Activated CD8-positive, alpha-beta memory T cell treated with anti-CD3 and anti-CD28 coated beads, Interleukin-2, amount 50 U/mL, for 48 hours (primary cell): Measurements from ENCODE around the gene KCNQ1OT1.

Source experiments
- DNase-seq: peaks from one replicate; pipeline ENCODE4 v3.0.0-alpha.2; 2020

Gene KCNQ1OT1

DNA sequence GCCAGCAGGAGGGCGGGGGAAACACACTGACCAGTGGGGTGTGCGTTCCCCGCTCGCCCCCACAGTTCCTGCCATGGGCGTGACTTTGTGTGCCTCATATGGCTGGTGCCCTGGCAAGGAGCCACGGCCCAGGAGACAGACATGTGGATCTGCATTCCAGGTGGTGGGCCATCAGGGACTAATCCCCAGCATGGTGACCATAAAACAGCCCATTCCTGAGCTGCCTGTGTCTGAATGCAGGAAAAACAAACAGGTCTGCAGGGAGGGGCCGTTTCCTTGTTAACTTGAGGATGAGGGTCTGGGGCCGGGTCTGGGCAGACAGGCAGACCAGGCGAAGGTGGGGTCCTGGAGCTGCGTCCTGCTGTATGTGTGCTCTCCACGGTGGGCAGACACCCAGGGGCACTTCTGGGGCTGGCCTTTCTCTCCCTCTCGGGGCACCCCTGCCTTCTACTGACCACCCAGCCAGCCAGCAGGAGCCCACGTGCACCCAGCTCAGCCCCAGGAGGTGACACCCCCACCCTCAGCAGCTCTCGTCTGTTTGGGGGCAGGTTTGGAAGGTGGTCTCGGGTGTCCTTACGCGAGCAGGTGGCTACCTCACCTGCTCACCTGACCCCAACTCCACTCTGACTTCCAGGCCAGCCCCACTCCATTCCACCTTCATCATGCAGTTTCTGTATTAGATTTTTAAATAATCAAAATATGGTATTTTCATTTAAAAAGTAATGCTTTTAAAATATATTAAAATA is 120.3 kb downstream of the KCNQ1OT1 start:
- no peak for DNase-seq

DNA sequence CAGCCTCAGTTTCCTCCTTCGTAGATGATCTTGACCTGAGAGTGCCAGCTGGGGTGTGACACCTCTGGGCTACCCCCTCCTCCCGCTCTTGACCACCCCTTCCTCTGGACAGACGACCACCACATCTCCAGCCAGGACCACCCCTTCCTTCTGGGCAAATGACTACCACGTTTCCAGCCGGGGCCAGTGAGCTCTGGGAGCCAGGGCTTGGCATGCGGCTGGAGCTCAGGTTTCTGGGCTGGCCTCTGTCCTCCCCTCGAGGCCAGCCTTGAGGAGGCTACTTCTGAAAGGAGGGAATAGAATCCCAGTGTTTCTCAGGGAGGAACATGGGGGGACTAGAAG is 120.9 kb downstream of the KCNQ1OT1 start:
- DNase-seq: no peak

DNA sequence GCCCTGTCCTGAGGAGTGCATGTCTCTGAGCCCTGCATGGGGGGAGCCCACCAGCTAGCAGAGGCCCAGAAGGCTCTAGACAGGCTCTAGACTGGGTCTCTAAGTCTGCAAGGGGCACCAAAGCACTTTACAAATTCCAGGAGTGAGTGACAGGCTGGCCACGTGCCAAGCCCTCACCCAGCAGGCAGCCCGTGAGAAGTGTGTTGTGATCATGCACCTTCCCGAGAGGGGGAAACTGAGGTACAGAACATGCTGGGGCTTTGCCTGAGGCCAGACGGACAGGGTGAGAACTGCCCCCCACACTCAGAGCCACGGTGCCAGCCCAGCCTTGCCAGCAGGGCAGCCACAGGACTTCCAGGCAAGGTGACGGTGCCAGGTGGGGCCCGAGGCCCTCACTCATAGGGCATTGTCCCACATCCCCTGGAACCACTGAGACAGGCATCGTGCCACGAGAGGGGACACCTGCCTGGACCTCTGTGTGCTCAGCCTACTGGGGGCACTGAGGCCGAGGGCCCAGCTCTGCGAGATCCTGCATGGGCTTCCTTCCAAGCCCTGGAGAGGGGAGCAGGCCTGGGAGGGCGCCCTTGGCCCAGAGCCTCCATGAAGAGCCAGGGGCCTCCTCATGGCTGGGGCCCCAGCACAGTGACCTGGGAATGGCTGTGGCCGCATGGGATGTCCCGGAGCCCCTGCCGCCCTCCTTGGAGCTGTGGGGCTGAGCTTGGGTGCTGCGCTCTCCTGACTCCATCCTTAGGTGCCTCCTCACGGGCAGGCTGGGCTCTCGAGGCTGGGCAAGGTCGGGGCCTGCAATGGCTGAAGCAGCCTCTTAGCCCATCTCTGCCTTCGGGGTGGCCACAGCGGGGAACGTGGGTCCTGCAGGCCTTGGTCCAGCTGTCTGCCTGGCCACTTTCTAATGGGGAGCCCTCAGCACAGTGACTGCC is 121.5 kb downstream of the KCNQ1OT1 start:
- no peak for DNase-seq

DNA sequence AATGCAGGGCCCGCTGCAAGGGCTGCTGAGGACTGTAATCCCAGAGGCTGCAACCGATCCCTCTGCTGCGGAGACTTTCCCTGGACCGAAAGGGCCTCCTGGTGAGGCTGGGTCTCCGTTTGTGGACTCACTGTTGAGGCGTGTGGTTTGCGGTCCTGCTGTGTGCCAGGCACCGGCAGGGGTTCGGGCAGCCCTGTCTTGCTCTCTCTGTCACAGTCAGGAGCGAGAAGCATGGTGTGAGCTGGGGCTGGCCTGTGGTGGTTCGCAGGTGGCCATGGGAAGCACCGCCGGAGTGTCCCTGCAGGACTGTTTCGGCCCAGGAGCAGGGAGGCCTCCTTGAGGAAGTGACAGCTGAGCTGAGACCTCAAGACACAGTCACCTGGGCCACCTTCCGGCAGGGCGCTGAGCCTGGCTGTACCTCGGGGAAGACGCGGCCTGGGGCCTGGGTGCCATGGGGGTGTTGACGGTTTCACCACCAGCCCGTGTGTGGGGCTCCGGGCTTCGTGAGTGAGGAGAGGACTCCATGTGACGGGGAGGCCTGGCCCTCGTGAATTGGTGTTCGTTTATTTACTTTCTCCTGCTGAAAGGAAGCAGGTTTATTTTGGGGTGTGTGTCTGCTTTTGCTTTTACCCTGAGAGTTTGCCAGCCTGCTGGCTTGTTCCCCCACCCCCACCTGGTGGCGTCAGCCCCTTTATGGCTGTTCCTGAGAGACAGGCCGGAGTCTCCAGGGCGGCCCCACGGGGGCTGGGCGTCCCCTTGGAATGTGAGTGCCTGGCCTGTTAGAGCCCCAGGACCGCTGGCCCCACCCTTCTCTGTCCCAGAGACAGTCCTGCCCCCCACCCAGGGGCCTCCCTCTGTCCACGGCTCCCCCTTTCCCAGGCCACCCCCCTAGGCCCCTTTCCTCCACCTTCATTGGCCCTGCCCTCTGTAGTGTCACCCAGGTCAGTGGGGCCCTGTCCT is 122.5 kb downstream of the KCNQ1OT1 start:
- DNase-seq: no peak

DNA sequence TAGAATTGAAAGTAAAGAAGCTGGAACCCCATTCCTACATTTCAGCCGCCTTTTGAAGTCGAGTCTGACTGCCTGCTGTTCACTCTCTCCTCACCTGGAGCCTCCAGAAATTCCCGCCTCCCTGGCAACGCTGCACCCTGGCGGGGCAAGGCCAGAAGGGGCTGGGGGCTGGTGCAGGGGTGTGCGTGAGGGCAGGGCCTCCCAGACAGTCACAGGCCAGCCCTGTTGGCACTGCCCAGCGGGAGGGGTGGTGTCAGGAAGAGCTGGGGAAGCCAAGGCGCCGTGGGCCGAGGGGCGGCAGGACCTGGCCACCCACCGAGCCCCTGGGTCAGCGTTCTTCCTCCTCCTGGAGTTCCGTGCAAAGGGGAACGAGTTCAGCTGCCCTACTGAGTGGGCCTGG is 123.2 kb downstream of the KCNQ1OT1 start:
- DNase-seq: no peak

DNA sequence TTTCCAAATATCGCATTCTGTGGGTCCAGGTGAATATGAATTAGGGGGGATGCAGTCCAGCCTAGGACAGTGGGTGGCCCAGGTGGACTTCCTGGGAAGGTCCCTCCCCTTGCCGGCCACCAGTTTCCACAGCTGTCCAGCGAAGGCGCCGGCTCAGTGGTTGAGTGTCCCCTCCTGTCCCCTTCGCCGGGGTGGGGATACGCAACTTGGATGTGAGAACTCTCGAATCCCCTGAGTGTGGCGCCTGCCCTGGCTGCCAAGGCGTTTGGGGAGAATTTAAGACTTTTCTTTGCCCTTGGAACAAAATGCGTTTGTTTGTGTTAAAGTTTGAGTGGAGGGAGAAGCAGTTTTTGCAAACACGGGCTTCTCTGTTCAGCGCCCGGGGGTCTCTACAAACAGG is 123.7 kb downstream of the KCNQ1OT1 start:
- no peak for DNase-seq

DNA sequence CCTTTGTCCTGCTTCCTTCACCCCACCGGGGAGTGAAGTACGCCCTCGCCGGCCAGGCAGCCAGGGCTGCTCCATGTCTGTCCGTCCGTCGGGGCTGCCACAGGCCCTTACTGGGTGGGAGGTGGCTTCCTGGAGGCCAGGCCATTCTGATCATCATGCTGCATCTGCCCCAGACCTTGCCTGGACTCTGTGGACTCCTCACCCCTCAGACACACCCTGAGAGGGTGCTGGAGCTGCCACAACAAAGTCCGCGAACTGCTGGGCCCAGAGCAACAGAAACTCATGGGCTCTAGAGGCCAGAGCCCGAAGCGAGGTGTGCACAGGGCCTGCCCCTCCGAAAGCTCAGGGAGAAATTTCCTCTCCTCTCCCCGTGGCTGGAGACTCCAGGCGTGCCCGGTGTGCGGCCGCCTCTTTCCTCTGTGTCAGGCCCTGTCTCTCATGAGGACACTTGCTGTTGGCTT is 124.2 kb downstream of the KCNQ1OT1 start:
- no peak for DNase-seq

- DNase-seq: no peak
Observed at GRCh38 chr11:2574553-2575535, 125.0 kb downstream of the KCNQ1OT1 start.

GRCh38 chr11:2574043-2574552 is 125.7 kb downstream of the KCNQ1OT1 start:
- no peak for DNase-seq

DNA sequence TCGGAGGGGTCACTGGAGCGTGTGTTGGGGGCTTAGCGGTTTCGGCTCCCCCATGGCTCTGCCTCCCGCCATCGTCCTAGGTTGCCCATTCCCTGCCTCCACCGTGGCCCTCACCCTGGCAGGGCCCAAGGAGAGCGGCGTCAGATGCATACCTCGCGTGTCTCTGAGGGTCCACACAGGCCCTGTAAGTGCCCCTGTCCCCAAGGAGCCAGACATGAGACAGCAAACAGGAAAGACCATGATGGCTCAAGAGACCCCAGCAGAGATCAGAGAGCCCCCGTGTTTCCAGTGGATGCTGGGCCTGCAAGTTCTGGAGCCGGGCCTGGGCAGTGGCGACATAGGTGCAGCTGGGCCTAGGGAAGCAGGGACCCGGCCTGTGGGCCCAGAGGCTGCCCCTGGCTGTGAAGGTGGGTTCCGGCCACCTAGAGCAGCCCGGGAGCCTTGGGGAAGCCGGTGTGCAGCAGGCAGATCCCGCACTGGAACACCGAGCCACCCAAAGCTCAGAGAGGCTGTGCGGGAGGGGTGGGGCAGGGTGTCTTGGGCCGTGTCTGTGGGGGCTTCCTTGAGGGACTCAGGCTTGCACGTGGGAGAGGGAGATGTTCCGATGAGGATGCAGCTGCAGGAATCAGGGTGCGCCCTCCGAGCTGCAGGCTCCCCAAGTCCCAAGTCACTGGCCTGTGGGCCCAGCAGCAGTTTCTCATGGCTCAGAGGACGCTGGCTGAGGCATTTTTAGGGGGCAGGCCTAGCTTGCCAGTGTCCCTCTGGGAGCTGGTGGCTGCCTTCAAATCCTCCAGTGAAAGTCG is 126.4 kb downstream of the KCNQ1OT1 start:
- no peak for DNase-seq

DNA sequence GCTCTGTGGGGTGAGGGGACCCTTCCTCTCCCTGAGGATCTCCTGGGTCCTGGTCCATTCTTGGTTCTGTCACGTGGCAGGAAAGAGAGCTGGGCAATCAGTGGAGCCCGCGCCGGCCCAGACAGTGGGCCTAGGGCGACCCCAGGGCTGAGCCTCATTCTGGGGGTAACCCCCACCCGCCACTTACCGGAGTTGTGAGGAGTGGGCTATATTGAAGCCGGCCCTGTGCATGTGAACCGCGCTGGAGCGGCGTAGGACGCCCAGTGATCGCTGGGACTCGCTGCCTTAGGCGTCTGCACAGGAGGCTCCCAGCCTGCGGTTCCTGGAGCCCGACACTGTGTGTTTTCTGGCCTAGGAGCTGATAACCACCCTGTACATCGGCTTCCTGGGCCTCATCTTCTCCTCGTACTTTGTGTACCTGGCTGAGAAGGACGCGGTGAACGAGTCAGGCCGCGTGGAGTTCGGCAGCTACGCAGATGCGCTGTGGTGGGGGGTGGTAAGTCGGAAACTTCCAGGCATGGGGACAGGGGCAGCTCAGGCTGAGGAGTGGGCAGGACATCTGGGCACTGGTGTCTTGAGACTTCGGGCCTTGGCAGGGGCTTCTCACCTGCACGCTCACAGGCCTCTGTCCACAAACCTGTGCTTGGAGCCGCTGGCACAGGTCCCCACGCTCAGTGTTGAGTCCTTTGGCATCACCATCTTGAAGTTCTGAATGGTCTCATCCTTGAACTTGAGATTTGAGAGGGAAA is 127.1 kb downstream of the KCNQ1OT1 start:
- DNase-seq: no peak

DNA sequence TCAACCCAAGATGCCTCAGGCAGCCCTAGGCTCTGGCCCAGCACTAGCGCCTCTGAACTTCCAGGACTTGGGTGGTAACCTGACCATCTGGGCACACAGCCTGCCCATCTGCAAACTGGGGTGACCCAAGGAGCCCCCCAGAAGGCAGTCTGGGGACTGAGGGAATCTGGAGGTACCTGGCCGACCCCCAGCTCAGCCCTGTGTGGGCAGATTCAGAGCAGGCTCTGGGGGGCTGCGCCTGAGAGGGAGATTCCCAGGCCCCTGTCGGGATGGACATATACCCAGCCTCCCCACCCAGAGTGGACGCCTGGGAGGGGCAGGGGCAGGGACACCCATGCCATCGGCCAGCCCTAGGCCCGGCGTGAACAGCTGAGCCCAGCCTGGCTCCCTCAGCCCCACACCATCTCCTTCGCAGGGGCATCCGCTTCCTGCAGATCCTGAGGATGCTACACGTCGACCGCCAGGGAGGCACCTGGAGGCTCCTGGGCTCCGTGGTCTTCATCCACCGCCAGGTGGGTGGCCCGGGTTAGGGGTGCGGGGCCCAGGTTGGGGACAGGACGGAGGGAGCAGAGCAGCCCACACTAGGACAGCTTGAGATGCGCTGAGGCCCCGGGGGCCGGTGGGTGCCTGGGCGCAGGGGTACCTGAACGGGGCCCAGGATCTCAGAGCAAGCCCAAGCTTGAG is 128.1 kb downstream of the KCNQ1OT1 start:
- no peak for DNase-seq

DNA sequence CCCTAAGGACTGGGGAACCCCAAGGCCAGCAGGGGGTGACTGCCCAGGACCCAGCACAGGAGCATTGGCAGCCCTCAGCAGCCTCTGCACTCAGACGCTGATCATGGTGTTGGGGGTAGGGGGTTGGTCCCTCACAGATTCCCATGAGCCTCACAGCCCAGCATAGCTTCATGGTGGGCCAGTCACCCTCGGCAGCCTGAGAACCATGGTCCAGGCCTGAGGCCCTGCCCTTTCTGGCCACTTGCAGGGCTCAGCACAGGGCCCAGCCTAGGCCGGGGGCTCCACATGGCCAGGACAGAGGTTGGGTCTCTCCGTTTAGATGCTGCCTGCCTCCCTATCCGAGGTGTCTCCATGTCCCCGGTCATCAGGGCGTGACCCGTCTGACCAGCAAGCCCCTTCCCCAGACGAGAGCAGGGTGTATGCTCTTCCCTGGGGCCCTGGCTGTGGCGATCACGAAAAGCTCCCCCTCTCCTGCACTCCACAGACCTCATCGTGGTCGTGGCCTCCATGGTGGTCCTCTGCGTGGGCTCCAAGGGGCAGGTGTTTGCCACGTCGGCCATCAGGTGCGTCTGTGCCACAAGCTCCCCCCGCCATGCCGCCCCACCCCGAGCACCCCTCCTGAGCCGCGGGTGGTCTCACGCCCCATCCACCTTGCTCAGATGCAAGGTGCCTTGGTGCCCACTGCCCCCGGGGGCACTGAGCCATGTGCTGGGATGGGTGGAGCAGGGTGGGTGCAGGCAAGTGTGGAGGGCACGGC is 128.8 kb downstream of the KCNQ1OT1 start:
- no peak for DNase-seq

DNA sequence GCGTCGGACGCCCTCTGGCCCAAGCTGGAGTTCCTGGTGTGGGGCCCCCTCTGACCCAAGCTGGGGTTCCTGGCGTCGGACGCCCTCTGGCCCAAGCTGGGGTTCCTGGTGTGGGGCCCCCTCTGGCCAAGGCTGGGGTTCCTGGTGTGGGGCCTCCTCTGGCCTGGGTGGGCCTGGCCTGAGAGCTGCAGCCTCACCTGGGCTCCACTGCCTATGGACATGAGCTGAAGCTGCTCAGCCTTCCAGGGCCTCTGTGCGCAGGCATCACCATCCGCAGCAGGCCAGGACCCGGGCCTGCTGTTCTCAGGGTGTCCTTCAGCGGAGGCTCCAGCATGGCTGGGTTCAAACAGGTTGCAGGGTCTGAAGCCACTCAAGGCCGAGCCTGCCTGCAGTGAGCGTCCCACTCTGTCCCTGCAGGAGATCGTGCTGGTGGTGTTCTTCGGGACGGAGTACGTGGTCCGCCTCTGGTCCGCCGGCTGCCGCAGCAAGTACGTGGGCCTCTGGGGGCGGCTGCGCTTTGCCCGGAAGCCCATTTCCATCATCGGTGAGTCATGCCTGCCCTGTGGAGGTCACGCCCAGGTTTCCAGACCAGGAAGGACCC is 129.5 kb downstream of the KCNQ1OT1 start:
- no peak for DNase-seq

DNA sequence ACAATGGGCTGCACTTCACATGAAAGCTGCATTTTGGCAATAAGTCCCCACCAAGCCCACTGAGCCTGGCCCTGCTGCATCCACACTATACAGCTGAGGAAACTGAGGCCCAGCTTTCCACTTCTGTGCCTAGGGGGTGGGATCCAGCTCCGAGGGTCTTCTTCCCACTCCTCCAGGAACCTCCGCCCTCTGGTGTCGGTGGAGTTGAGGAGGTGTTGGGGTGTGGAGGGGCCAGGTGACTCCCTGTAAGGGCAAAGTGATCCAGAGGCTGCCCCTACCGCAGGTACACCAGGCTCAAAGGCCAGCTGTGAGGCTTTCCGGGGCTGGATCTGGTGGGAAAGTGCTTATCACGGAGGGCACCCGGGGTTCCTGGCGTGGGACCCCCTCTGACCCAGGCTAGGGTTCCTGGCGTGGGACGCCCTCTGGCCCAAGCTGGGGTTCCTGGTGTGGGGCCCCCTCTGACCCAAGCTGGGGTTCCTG is 130.0 kb downstream of the KCNQ1OT1 start:
- no peak for DNase-seq

- DNase-seq: no peak
Observed at GRCh38 chr11:2569321-2569721, 130.5 kb downstream of the KCNQ1OT1 start.

GRCh38 chr11:2567026-2567671 is 132.6 kb downstream of the KCNQ1OT1 start:
- no peak for DNase-seq
